ENCODE data around the gene COBL.

GRCh38 chr7:51160411-51160810 is 156.2 kb downstream of the COBL start:
- TF ChIP-seq CTCF (optimal IDR thresholded peaks at IDR 0.05 in 1 of 3, IDR thresholded peaks at IDR 0.05 in 1 of 3, conservative IDR thresholded peaks at IDR 0.05 in 1 of 3; ENCODE audit: extremely low read depth in 1 of 3, insufficient read depth in 2 of 3, low read length in 3 of 3) (no peak), EZH2 (IDR thresholded peaks at IDR 0.05; ENCODE audit: low read length) (no peak)
